K562 (cell line): ENCODE measurements around the gene PAX5. TPM values are rescaled to one million over a fixed set of nuclear protein-coding genes. Genes with fewer than 3 reads are reported as not detected.
A peak's percentile ranks its signal among the peaks of the same experiment; 100 is the strongest.

ENCODE experiments used
- CBFB ChIP-seq: sonication (generic); formaldehyde crosslinking; IDR thresholded peaks from 2 replicates; pipeline ENCODE4 v1.4.0; 2020; ENCODE audit warnings: mild to moderate bottlenecking, missing genetic modification reagents
- CBX2 ChIP-seq: fragments of 200-600 bp; sonication (generic); IDR thresholded peaks from one replicate; pipeline ENCODE4 v1.6.1; 2012; ENCODE audit warnings: mild to moderate bottlenecking, low read length, inconsistent platforms; ENCODE audit not compliant: insufficient read depth, poor library complexity, severe bottlenecking
- CEBPG ChIP-seq, 3 experiments: fragments of 200-800 bp in 1 of 3; sonication (Bioruptor generic) in 1 of 3; sonication (generic) in 1 of 3; formaldehyde crosslinking in 1 of 3; IDR thresholded peaks in 2 of 3; conservative IDR thresholded peaks in 1 of 3; 2 replicates each; pipeline versions ENCODE4 v1.6.1 to v1.8.0; 2016 to 2022; ENCODE audit warnings: missing compliant biosample characterization in 2 of 3, missing genetic modification characterization in 2 of 3, mild to moderate bottlenecking in 1 of 3, missing genetic modification reagents in 1 of 3
- CTCF ChIP-seq, 3 experiments: IDR thresholded peaks in 2 of 3; conservative IDR thresholded peaks in 1 of 3; 2 replicates each; pipeline ENCODE4 v1.5.1; 2011 to 2012; ENCODE audit warnings: low read length in 3 of 3, mild to moderate bottlenecking in 3 of 3, control low read depth in 2 of 3, improper control_type of control experiment in 1 of 3, inconsistent platforms in 1 of 3, low read depth in 1 of 3, mixed read lengths in 1 of 3, moderate library complexity in 1 of 3; ENCODE audit not compliant: insufficient read depth in 2 of 3
- DEAF1 ChIP-seq: fragments of 450-650 bp; formaldehyde crosslinking; IDR thresholded peaks from 2 replicates; pipeline ENCODE4 v1.4.0; 2020; ENCODE audit warnings: mild to moderate bottlenecking, moderate library complexity
- E2F8 ChIP-seq: fragments of 450-650 bp; IDR thresholded peaks from 2 replicates; pipeline ENCODE4 v1.7.1; 2018; ENCODE audit warnings: mild to moderate bottlenecking, low read depth; ENCODE audit not compliant: partially characterized antibody
- EHMT2 ChIP-seq: fragments of 450-650 bp; IDR thresholded peaks from 2 replicates; pipeline ENCODE4 v1.6.1; 2018; ENCODE audit warnings: antibody characterized with exemption
- FIP1L1 ChIP-seq: fragments of 200-400 bp; formaldehyde crosslinking; IDR thresholded peaks from 2 replicates; pipeline ENCODE4 v1.6.1; 2018; ENCODE audit warnings: mild to moderate bottlenecking, low read depth, low read length; ENCODE audit not compliant: poor library complexity, severe bottlenecking
- KAT8 ChIP-seq: fragments of 450-650 bp; IDR thresholded peaks from 2 replicates; pipeline ENCODE4 v1.6.1; 2016; ENCODE audit warnings: low read depth, mild to moderate bottlenecking
- L3MBTL2 ChIP-seq: fragments of 450-650 bp; IDR thresholded peaks from 2 replicates; pipeline ENCODE4 v1.6.1; 2016; ENCODE audit warnings: mild to moderate bottlenecking, moderate library complexity
- MAX ChIP-seq: sonication (generic); formaldehyde crosslinking; IDR thresholded peaks from 2 replicates; pipeline ENCODE4 v1.9.0; 2022; ENCODE audit warnings: mild to moderate bottlenecking, missing genetic modification reagents
- PPARD ChIP-seq: fragments of 250-450 bp; sonication (Bioruptor Pico); IDR thresholded peaks from 2 replicates; pipeline ENCODE4 v1.8.0; 2022; ENCODE audit warnings: inconsistent platforms, mild to moderate bottlenecking, moderate library complexity
- RB1 ChIP-seq: fragments of 450-650 bp; IDR thresholded peaks from 2 replicates; pipeline ENCODE4 v1.6.1; 2017; ENCODE audit warnings: low read depth, mild to moderate bottlenecking
- RNF2 ChIP-seq: sonication (generic); IDR thresholded peaks from 2 replicates; pipeline ENCODE4 v1.6.1; 2016
- YY1 ChIP-seq, 3 experiments: IDR thresholded peaks; 2 replicates each; pipeline ENCODE4 v1.6.1; 2011; ENCODE audit warnings: low read length in 2 of 3, mild to moderate bottlenecking in 2 of 3, moderate library complexity in 2 of 3, borderline replicate concordance in 1 of 3, control low read depth in 1 of 3, low read depth in 1 of 3; ENCODE audit not compliant: insufficient read depth in 3 of 3, insufficient replicate concordance in 2 of 3, control insufficient read depth in 1 of 3, insufficient read length in 1 of 3; ENCODE audit errors: extremely low read depth in 1 of 3
- ZEB2 ChIP-seq: fragments of 450-650 bp; IDR thresholded peaks from 2 replicates; pipeline ENCODE4 v1.6.1; 2016
- polyA plus RNA-seq, 8 experiments: library from polyadenylated mRNA; depleted of rRNA in 4 of 8; stranded (reverse) in 5 of 8; unstranded in 3 of 8; fragments of >200 nt; fragmentation: Nextera tagmentation in 2 of 8; fragmentation: Illumina TruSeq in 1 of 8; extraction: Ambion mirVana in 2 of 8; extraction: Trizol in 1 of 8; gene quantifications; 2 replicates each; pipeline versions ENCODE4 v1.2.1 to v1.2.3, GENCODE V29; 2011 to 2014; ENCODE audit warnings: inconsistent platforms in 1 of 8, missing spikeins in 1 of 8
- total RNA-seq, 7 experiments: library from RNA; depleted of rRNA in 6 of 7; stranded (reverse); fragments of >200 nt in 6 of 7; fragmentation: Illumina TruSeq in 2 of 7; extraction: Trizol in 2 of 7; gene quantifications; 2 replicates each; pipeline versions ENCODE4 v1.2.1 to v1.2.3, GENCODE V29; 2011 to 2021; ENCODE audit warnings: low replicate concordance in 1 of 7
- TF ChIP-seq, protein P1 (sequence below), 2 experiments: fragments of 450-650 bp; conservative IDR thresholded peaks; 2 replicates each; pipeline ENCODE4 v1.6.1; 2017; ENCODE audit warnings: mild to moderate bottlenecking in 2 of 2, moderate library complexity in 2 of 2

The PAX5 gene
- total and polyA plus RNA-seq, 9 of the 15 experiments (the other 6 are each of a cell fraction or from before 2014, with no cell fraction given) = 0.03 to 0.09 TPM; not detected in 7

- TF ChIP-seq E2F8 (no peak), ZEB2 (no peak), PPARD (CRISPR knock-in tag) (no peak), FIP1L1 (no peak), CBFB (CRISPR knock-in tag) (peak; percentile 29; the same call in 1 of the 2 replicates), MAX (CRISPR knock-in tag) (no peak), DEAF1 (peak; percentile 56; the same call in 1 of the 2 replicates), L3MBTL2 (peak; percentile 39), CTCF (IDR thresholded peaks at IDR 0.05 in 2 of 3, conservative IDR thresholded peaks at IDR 0.05 in 1 of 3; ENCODE audit: insufficient read depth in 2 of 3, low read depth in 1 of 3, low read length in 3 of 3) (peak; percentile 79 to 86 (median 80)), RB1 (peak; percentile 29; the same call in 1 of the 2 replicates), RNF2 (no peak), EHMT2 (0 out of 2 replicates have a peak, but pooled peaks have one; percentile 10), KAT8 (no peak), CBX2 (no peak), YY1 (IDR thresholded peaks at IDR 0.05; ENCODE audit: borderline replicate concordance in 1 of 3, control insufficient read depth in 1 of 3, extremely low read depth in 1 of 3, insufficient read depth in 3 of 3, insufficient read length in 1 of 3, insufficient replicate concordance in 2 of 3, low read depth in 1 of 3, low read length in 2 of 3) (peak in 2 of 3 experiments; percentile 18 to 61), CEBPG (CRISPR knock-in tag; IDR thresholded peaks at IDR 0.05) (no peak), CEBPG (tag; conservative IDR thresholded peaks at IDR 0.05 in 1 of 2, IDR thresholded peaks at IDR 0.05 in 1 of 2) (peak; percentile 19 to 38; a peak in 1 of 4 replicates)
- TF ChIP-seq, protein P1, sequence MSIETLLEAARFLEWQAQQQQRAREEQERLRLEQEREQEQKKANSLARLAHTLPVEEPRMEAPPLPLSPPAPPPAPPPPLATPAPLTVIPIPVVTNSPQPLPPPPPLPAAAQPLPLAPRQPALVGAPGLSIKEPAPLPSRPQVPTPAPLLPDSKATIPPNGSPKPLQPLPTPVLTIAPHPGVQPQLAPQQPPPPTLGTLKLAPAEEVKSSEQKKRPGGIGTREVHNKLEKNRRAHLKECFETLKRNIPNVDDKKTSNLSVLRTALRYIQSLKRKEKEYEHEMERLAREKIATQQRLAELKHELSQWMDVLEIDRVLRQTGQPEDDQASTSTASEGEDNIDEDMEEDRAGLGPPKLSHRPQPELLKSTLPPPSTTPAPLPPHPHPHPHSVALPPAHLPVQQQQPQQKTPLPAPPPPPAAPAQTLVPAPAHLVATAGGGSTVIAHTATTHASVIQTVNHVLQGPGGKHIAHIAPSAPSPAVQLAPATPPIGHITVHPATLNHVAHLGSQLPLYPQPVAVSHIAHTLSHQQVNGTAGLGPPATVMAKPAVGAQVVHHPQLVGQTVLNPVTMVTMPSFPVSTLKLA (conservative IDR thresholded peaks at IDR 0.05) = 0 out of 4 replicates have a peak, but pooled peaks of 1 of the 2 experiments have one; percentile 21
These were observed 38.0 kb downstream of the PAX5 start (continued) for GRCh38 chr9:36995927-36996705.
